Measurements from ENCODE around the gene BEGAIN.

BEGAIN gene

GRCh38 chr14:100566586-100566985 is 20.6 kb downstream of the BEGAIN start:
- DNase-seq = no peak

GRCh38 chr14:100566119-100566518 is 21.1 kb downstream of the BEGAIN start:
- DNase-seq = no peak

- DNase-seq = no peak
These were observed 21.6 kb downstream of the BEGAIN start for GRCh38 chr14:100565650-100566049.

- DNase-seq = no peak
These were observed 22.7 kb downstream of the BEGAIN start for GRCh38 chr14:100564512-100564911.

GRCh38 chr14:100562751-100563150 is 24.5 kb downstream of the BEGAIN start:
- no peak for DNase-seq

- no peak for DNase-seq
These were observed 26.2 kb downstream of the BEGAIN start for GRCh38 chr14:100561005-100561404.

GRCh38 chr14:100560471-100560870 is 26.7 kb downstream of the BEGAIN start:
- DNase-seq = no peak

GRCh38 chr14:100559455-100559854 is 27.8 kb downstream of the BEGAIN start:
- no peak for DNase-seq

- no peak for DNase-seq
These were observed 28.3 kb downstream of the BEGAIN start for GRCh38 chr14:100558966-100559365.

GRCh38 chr14:100558226-100558625 is 29.0 kb downstream of the BEGAIN start:
- DNase-seq = no peak

- DNase-seq = no peak
These were observed 29.6 kb downstream of the BEGAIN start for GRCh38 chr14:100557658-100558057.

GRCh38 chr14:100556936-100557505 is 30.2 kb downstream of the BEGAIN start:
- DNase-seq = no peak

- DNase-seq = no peak
These were observed 31.1 kb downstream of the BEGAIN start for GRCh38 chr14:100556140-100556475.

- DNase-seq = no peak
These were observed 31.6 kb downstream of the BEGAIN start for GRCh38 chr14:100555436-100556139.

GRCh38 chr14:100554696-100555320 is 32.4 kb downstream of the BEGAIN start:
- no peak for DNase-seq

GRCh38 chr14:100554082-100554677 is 33.0 kb downstream of the BEGAIN start:
- DNase-seq = no peak

GRCh38 chr14:100553471-100553870 is 33.7 kb downstream of the BEGAIN start:
- DNase-seq = no peak

- DNase-seq = no peak
These were observed 34.6 kb downstream of the BEGAIN start for GRCh38 chr14:100552524-100553125.

- no peak for DNase-seq
These were observed 36.2 kb downstream of the BEGAIN start for GRCh38 chr14:100551056-100551455.

- DNase-seq = no peak
These were observed 37.2 kb downstream of the BEGAIN start for GRCh38 chr14:100549834-100550625.

GRCh38 chr14:100548939-100549338 is 38.3 kb downstream of the BEGAIN start:
- DNase-seq = no peak

GRCh38 chr14:100548295-100548655 is 38.9 kb downstream of the BEGAIN start:
- no peak for DNase-seq
